ENCODE results near the gene PTPRK.

DNA sequence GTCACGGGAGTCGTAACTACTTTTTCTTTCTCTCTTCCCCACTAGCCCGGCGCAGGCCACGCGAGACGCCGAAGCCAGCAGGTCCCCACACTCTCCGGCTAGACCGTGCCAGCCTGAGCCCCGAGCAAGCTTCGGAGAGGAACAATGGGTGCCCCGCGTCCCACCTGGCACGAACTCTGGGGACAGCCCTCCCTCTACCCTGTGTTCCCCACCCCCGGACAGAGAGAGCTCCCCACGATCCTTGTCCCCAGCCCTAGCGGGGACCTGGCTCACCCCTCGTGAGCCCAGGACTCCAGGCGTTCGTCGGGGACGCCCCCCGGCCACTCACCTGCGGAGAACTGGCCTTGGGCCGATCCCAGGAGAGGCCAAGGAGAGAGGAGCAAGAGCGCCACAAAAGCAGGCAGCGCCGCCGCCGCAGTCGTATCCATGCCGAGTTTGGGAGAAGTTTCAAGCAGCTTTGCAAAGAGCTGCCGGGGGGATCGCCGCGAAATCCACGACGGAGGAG, 416 bp downstream of the PTPRK start:
- TF ChIP-seq, protein P1, sequence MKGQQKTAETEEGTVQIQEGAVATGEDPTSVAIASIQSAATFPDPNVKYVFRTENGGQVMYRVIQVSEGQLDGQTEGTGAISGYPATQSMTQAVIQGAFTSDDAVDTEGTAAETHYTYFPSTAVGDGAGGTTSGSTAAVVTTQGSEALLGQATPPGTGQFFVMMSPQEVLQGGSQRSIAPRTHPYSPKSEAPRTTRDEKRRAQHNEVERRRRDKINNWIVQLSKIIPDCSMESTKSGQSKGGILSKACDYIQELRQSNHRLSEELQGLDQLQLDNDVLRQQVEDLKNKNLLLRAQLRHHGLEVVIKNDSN (IDR thresholded peaks at IDR 0.05), result no peak
- TF ChIP-seq, protein P2, sequence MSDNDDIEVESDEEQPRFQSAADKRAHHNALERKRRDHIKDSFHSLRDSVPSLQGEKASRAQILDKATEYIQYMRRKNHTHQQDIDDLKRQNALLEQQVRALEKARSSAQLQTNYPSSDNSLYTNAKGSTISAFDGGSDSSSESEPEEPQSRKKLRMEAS (IDR thresholded peaks at IDR 0.05), result no peak
- TF ChIP-seq TEAD4 (IDR thresholded peaks at IDR 0.05) (no peak), RAD21 (IDR thresholded peaks at IDR 0.05; ENCODE audit: low read depth) (no peak), CREB1 (IDR thresholded peaks at IDR 0.05; ENCODE audit: low read depth) (no peak), TAF1 (IDR thresholded peaks at IDR 0.05; ENCODE audit: low read depth) (no peak)

Measured in Ishikawa (cell line).